Measurements from ENCODE around the gene SLC39A1. TPM values are rescaled to one million over a fixed set of nuclear protein-coding genes. Genes with fewer than 3 reads are reported as not detected.
A peak's percentile ranks its signal among the peaks of the same experiment; 100 is the strongest.

SLC39A1 gene
- total and polyA plus RNA-seq, 9 of the 15 experiments (the other 6 are each of a cell fraction or from before 2014, with no cell fraction given): 9.9 to 81.1 (median 62.7) TPM

GRCh38 chr1:153968972-153969371, 5.6 kb upstream of the SLC39A1 start:
- no TSS peak for BruUV-seq (replicated peaks)
- Histone ChIP-seq H3K9me3 (replicated peaks; ENCODE audit: control insufficient read depth, insufficient read depth, low read depth, low read length) (no peaks in the 10 kb centered on the region), H3K9ac (ENCODE audit: insufficient read depth in 1 of 2, low read depth in 2 of 2, low read length in 2 of 2) (peak overlapping the region; percentile 41 to 89; a peak in 3 of 4 replicates), H3K27me3 (ENCODE audit: control insufficient read depth in 2 of 2, insufficient read depth in 2 of 2, low read length in 2 of 2) (no peaks in the 10 kb centered on the region), H4K20me1 (replicated peaks; ENCODE audit: control insufficient read depth, insufficient read depth, low read length) (no peaks in the 10 kb centered on the region), H2AFZ (ENCODE audit: low read depth, low read length) (no peak overlapping the region), H3K27ac (ENCODE audit: extremely low read depth, low read depth, low read length) (no peak overlapping the region), H3K4me3 (peak overlapping the region; percentile 51; the same call in 1 of the 2 replicates), H3K4me1 (replicated peaks in 1 of 2; ENCODE audit: control insufficient read depth in 2 of 2, insufficient read depth in 2 of 2, low read length in 2 of 2) (peaks cover 7 to 13% of the 10 kb centered on the region in 2 experiments; a peak in 4 of 5 replicates), H3K36me3 (ENCODE audit: control insufficient read depth, insufficient read depth, low read length) (peaks cover 10% of the 10 kb centered on the region; the same call in 2 of the 3 replicates), H3K79me2 (ENCODE audit: control insufficient read depth, insufficient read depth, low read length) (peaks cover 31% of the 10 kb centered on the region), H3K9me1 (ENCODE audit: control insufficient read depth, insufficient read depth, low read length) (no peaks in the 10 kb centered on the region), H3K4me2 (ENCODE audit: insufficient read depth, low read length) (peak overlapping the region; percentile 87)
- WGBS (ENCODE audit: insufficient coverage, low coverage, missing lambda C conversion rate): 79% methylated on average over 2 of the region's 2 CpGs
- in situ Hi-C loops (cut with MboI) (no loop called here), intact Hi-C loops (cut with micrococcal nuclease) (loop anchor here (5.0 kb wide), 1 partner anchor 172 kb away; no protein-coding TSS in a partner anchor)
- POLR2A ChIA-PET: interaction anchor here (0.7 to 4.8 kb wide), 5 partner anchors 8 to 76 kb away, joined by 3 to 84 read pairs (median 9); partner anchors contain the start of genes JTB and RPS27
- CTCF ChIA-PET (ENCODE audit: low intra/inter-chr PET ratio): no interaction called here
- DNase-seq (ENCODE audit: extremely low read depth in 1 of 4, low spot score in 3 of 4): no peak
- TF ChIP-seq CBX3 (IDR thresholded peaks at IDR 0.05; ENCODE audit: borderline replicate concordance in 1 of 2, low read length in 2 of 2): no peak
- ATAC-seq: no peak
- FAIRE-seq: no peak

GRCh38 chr1:153968408-153968807, 5.1 kb upstream of the SLC39A1 start:
- H4K20me1 ChIP-seq (replicated peaks; ENCODE audit: control insufficient read depth, insufficient read depth, low read length): no peaks in the 10 kb centered on the region
- no TSS peak for BruUV-seq (replicated peaks)
- FAIRE-seq (no peak), ATAC-seq (no peak), DNase-seq (ENCODE audit: extremely low read depth in 1 of 4, low spot score in 3 of 4) (peak in 2 of 4 experiments; percentile 27 to 60)
- peaks cover 7 to 15% of the 10 kb centered on the region in 2 experiments; a peak in 4 of 5 replicates for H3K4me1 ChIP-seq (replicated peaks in 1 of 2; ENCODE audit: control insufficient read depth in 2 of 2, insufficient read depth in 2 of 2, low read length in 2 of 2)
- H3K9ac ChIP-seq (ENCODE audit: insufficient read depth in 1 of 2, low read depth in 2 of 2, low read length in 2 of 2): peak overlapping the region; percentile 89 to 99
- peaks cover 35% of the 10 kb centered on the region for H3K79me2 ChIP-seq (ENCODE audit: control insufficient read depth, insufficient read depth, low read length)
- intact Hi-C loops (cut with micrococcal nuclease): loop anchor here (5.0 kb wide), 1 partner anchor 171 kb away; no protein-coding TSS in a partner anchor
- peak overlapping the region; percentile 51 for H3K4me3 ChIP-seq
- H3K27me3 ChIP-seq (ENCODE audit: control insufficient read depth in 2 of 2, insufficient read depth in 2 of 2, low read length in 2 of 2): no peaks in the 10 kb centered on the region
- peak overlapping the region; percentile 89 for H2AFZ ChIP-seq (ENCODE audit: low read depth, low read length)
- CTCF ChIA-PET (ENCODE audit: low intra/inter-chr PET ratio): no interaction called here
- WGBS (ENCODE audit: insufficient coverage, low coverage, missing lambda C conversion rate): 8% methylated on average over 12 of the region's 13 CpGs
- POLR2A ChIA-PET: interaction anchor here (0.7 to 4.8 kb wide), 7 partner anchors 9 to 23 kb away, joined by 3 to 84 read pairs (median 16); partner anchors contain the start of genes CRTC2, DENND4B, JTB and RAB13
- H3K9me3 ChIP-seq (replicated peaks; ENCODE audit: control insufficient read depth, insufficient read depth, low read depth, low read length): no peaks in the 10 kb centered on the region
- in situ Hi-C loops (cut with MboI): no loop called here
- H3K27ac ChIP-seq (ENCODE audit: extremely low read depth, low read depth, low read length): peak overlapping the region; percentile 82
- H3K9me1 ChIP-seq (ENCODE audit: control insufficient read depth, insufficient read depth, low read length): no peaks in the 10 kb centered on the region
- peaks cover 5% of the 10 kb centered on the region; the same call in 2 of the 3 replicates for H3K36me3 ChIP-seq (ENCODE audit: control insufficient read depth, insufficient read depth, low read length)
- H3K4me2 ChIP-seq (ENCODE audit: insufficient read depth, low read length): peak overlapping the region; percentile 87
- TF ChIP-seq ZNF609 (CRISPR knock-in tag; IDR thresholded peaks at IDR 0.05; ENCODE audit: borderline replicate concordance) (no peak), FOXM1 (IDR thresholded peaks at IDR 0.05; ENCODE audit: low read depth) (no peak), FOXM1 (CRISPR knock-in tag; IDR thresholded peaks at IDR 0.05; ENCODE audit: low read depth) (no peak), VEZF1 (CRISPR knock-in tag; IDR thresholded peaks at IDR 0.05) (peak; percentile 43; the same call in 1 of the 2 replicates), NFRKB (IDR thresholded peaks at IDR 0.05; ENCODE audit: low read depth) (no peak), PHTF2 (CRISPR knock-in tag; IDR thresholded peaks at IDR 0.05) (no peak), ZC3H4 (CRISPR knock-in tag; IDR thresholded peaks at IDR 0.05; ENCODE audit: borderline replicate concordance) (no peak)
